ENCODE results near the gene TEAD4.

The TEAD4 gene

DNA sequence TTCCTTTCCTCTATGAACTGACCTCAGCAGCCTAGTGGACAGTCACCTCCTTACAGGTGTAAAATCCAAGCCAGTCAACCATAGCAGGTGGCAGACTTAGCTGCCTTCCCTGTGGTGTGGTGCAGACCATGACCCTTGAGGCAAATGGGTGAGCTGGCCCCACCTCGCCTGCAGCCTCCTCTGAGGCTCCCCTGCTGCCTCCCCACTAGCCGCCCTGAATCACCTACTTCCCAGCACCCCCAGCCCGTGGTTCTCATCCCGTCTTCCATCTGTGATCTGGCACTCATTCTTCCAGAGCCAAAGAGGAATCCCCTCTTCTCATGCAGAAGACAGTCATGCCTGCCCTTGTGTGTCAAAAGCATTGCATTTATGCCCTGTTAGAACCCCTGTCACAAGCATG lies 83.6 kb downstream of the TEAD4 start:
- TF ChIP-seq, protein P1, sequence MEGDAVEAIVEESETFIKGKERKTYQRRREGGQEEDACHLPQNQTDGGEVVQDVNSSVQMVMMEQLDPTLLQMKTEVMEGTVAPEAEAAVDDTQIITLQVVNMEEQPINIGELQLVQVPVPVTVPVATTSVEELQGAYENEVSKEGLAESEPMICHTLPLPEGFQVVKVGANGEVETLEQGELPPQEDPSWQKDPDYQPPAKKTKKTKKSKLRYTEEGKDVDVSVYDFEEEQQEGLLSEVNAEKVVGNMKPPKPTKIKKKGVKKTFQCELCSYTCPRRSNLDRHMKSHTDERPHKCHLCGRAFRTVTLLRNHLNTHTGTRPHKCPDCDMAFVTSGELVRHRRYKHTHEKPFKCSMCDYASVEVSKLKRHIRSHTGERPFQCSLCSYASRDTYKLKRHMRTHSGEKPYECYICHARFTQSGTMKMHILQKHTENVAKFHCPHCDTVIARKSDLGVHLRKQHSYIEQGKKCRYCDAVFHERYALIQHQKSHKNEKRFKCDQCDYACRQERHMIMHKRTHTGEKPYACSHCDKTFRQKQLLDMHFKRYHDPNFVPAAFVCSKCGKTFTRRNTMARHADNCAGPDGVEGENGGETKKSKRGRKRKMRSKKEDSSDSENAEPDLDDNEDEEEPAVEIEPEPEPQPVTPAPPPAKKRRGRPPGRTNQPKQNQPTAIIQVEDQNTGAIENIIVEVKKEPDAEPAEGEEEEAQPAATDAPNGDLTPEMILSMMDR (conservative IDR thresholded peaks at IDR 0.05; ENCODE audit: control insufficient read depth, insufficient read depth, low read depth, low read length), result no peak
- no peak overlapping the region for H3K4me3 ChIP-seq (ENCODE audit: control insufficient read depth, low read depth, low read length)
- DNase-seq (ENCODE audit: low read depth), result no peak

DNA sequence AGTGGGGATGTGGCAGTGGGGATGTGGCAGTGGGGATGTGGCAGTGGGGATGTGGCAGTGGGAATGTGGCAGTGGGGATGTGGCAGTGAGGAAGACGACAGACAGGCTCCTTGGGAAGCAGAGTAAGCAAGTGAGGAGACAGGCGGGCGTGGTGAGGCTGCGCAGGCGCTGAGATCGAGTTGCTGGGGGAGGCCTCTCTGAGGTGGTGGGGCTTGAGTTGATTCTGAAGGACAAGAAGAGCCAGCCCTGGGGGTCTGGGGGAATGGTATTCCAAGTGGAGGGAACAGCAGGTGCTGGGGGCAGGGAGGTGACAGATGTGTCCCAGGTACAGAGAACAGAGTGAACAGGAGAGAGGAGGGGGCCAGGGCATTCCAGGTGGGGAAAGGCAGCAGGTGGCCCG lies 84.2 kb downstream of the TEAD4 start:
- no peak overlapping the region for H3K4me3 ChIP-seq (ENCODE audit: control insufficient read depth, low read depth, low read length)
- no peak for DNase-seq (ENCODE audit: low read depth)
- TF ChIP-seq, protein P1 (conservative IDR thresholded peaks at IDR 0.05; ENCODE audit: control insufficient read depth, insufficient read depth, low read depth, low read length), result no peak

DNA sequence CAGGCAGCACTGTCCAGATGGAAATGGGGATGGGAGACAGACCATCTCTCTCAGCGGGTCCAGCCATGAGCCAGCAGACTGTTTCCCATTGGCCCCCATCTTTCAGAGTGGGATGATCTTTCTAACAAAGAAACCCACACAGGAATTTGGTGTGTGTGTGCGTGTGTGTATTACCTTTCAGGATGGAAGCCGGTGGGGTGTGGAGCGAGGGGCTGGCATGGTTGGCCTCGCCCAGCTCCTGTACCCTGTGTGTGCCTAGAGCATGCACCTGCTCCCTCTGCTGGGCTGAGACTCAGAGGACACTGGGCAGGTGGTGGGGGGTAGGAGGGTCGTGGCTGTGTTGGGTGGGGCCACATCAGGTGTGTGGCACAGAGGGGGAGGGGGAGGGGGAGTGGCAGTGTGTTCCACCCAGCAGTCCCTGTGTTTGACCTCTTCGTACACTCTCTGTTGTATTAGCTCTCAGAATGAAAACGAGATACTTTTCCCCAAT lies 85.0 kb downstream of the TEAD4 start:
- DNase-seq (ENCODE audit: low read depth), result no peak

DNA sequence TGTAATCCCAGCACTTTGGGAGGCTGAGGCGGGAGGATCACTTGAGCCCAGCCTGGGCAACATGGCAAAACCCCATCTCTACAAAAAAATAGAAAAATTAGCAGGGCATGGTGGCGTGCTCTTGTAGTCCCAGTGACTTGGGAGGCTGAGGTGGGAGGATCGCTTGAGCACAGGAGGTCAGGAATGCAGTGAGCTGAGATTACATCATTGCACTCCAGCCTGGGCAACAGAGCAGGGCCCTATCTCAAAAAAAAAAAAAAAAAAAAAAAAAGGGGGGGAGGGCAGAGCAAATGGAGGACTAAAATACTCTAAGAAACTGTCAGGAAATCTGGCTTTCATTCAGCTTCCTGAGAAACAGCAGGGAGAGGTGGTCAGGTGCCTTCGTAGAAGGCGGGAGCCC lies 86.3 kb downstream of the TEAD4 start:
- no peak overlapping the region for H3K4me3 ChIP-seq (ENCODE audit: control insufficient read depth, low read depth, low read length)
- TF ChIP-seq, protein P1 (conservative IDR thresholded peaks at IDR 0.05; ENCODE audit: control insufficient read depth, insufficient read depth, low read depth, low read length), result no peak
- no peak for DNase-seq (ENCODE audit: low read depth)

More for the DNA sequence above, 85.0 kb downstream of the TEAD4 start:
- H3K4me3 ChIP-seq (ENCODE audit: control insufficient read depth, low read depth, low read length), result no peak overlapping the region
- TF ChIP-seq, protein P1 (conservative IDR thresholded peaks at IDR 0.05; ENCODE audit: control insufficient read depth, insufficient read depth, low read depth, low read length), result no peak

DNA sequence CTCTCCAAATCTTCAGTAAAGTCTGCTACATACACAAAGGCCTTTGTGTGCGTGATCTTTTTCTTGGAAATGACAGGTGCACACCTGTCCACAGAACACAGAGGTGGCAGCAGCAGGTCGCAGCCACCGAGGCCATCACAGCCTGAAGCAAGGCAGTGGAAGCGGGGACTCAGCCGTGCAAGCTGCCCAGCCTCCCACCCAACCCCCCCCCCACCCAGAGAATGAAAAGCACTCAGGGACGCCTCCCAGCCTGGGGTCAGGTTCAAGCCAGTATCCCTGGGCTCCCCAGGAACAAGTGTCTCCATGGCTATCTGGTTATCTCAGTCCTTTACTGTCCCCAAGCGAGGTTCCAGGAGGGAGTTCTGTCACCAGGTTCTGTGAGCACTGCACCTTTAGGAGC lies 86.8 kb downstream of the TEAD4 start:
- no peak for DNase-seq (ENCODE audit: low read depth)
- no peak overlapping the region for H3K4me3 ChIP-seq (ENCODE audit: control insufficient read depth, low read depth, low read length)
- TF ChIP-seq, protein P1 (conservative IDR thresholded peaks at IDR 0.05; ENCODE audit: control insufficient read depth, insufficient read depth, low read depth, low read length), result no peak

DNA sequence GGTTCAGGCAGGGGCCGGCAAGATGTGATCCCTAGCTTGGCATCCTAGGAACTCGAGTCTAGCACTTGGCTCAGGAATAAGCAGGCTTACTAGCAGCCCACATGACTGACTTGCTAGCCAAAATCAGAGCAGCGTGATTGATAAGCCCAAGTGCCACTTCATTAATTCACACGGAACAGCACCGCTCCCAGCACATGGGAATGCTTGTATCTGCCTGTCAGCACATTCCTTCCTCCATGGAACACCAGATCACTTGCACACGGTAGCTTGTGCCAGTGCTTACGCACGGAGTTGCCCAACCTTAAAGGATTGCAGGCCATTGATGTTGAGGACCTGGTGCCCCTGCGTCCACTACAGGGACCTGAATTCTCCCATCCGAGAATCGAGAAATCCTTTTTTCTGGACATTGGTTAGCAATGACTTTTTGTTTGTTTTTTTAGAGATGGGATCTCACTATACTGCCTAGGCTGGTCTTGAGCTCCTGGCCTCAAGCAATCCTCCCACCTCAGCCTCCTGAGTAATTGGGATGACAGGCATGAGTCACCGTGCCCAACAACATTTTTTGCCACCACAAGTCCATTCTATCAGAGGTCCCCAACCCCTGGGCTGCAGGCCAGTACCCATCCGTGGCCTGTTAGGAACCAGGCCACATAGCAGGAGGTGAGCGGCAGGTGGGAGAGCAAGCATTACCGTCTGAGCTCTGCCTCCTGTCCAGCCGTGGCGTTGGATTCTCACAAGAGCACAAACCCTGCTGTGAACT lies 87.4 kb downstream of the TEAD4 start:
- peak; percentile 40 for DNase-seq (ENCODE audit: low read depth)
- TF ChIP-seq, protein P1 (conservative IDR thresholded peaks at IDR 0.05; ENCODE audit: control insufficient read depth, insufficient read depth, low read depth, low read length), result no peak
- H3K4me3 ChIP-seq (ENCODE audit: control insufficient read depth, low read depth, low read length), result no peak overlapping the region
